Caki2 (cell line): ENCODE results near the gene CYBRD1. TPM values are rescaled to one million over a fixed set of nuclear protein-coding genes. Genes with fewer than 3 reads are reported as not detected.

Experiments used
- DNase-seq: peaks from one replicate; pipeline ENCODE4 v3.0.0-alpha.2; 2015; ENCODE audit warnings: low read depth
- in situ Hi-C: cut with HindIII; loops from 2 replicates; pipeline ENCODE4 v1.10.0; 2016; ENCODE audit warnings: low sequenced_read_pairs, low pct_unique_long_range_greater_than_20kb, mixed read lengths
- total RNA-seq: library from RNA; depleted of rRNA; stranded (reverse); fragments of >200 nt; shearing (Covaris generic); gene quantifications from 2 replicates; pipeline ENCODE4 v1.2.3, GENCODE V29; 2014; ENCODE audit warnings: low replicate concordance

CYBRD1 gene
- total RNA-seq, 1 experiment from 2014 or later, result not detected

DNA sequence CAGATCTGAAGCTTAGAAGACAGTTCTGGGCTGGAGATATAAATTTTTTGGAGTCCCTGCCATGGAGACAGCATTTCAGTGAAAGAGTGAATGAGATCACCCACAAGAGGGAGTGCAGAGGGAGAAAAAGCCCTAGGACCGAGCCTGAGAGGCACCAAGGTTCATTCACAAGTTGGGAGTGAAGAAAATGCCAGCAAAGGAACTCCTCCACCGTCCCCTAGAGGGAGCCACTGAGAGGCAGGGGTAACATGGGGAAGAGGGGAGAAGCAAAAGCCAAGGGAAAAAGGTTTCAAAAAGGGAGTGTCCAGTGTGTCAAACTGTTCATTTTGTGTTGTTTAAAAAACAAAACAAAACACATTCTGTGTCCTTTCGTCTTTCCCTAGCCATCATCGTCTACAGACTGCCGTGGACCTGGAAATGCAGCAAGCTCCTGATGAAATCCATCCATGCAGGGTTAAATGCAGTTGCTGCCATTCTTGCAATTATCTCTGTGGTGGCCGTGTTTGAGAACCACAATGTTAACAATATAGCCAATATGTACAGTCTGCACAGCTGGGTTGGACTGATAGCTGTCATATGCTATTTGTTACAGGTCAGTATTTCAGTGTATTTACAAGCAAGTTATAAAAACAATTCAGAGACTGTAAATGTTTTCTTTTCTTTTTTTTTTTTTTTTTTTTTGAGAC lies 19.1 kb downstream of the CYBRD1 start:
- in situ Hi-C loops, result no loop called here
- no peak for DNase-seq

- no peak for DNase-seq
- in situ Hi-C loops, result no loop called here
These were observed 22.8 kb downstream of the CYBRD1 start for GRCh38 chr2:171545086-171545485.

GRCh38 chr2:171547256-171547655 lies 25.0 kb downstream of the CYBRD1 start:
- DNase-seq, result no peak
- in situ Hi-C loops, result no loop called here

GRCh38 chr2:171547720-171548119 lies 25.4 kb downstream of the CYBRD1 start:
- in situ Hi-C loops, result no loop called here
- no peak for DNase-seq

- DNase-seq, result no peak
These were observed 28.3 kb downstream of the CYBRD1 start for GRCh38 chr2:171550613-171551012.

GRCh38 chr2:171551836-171552235 lies 29.6 kb downstream of the CYBRD1 start:
- DNase-seq, result no peak
- in situ Hi-C loops, result no loop called here

More at GRCh38 chr2:171550613-171551012, 28.3 kb downstream of the CYBRD1 start:
- in situ Hi-C loops, result no loop called here

DNA sequence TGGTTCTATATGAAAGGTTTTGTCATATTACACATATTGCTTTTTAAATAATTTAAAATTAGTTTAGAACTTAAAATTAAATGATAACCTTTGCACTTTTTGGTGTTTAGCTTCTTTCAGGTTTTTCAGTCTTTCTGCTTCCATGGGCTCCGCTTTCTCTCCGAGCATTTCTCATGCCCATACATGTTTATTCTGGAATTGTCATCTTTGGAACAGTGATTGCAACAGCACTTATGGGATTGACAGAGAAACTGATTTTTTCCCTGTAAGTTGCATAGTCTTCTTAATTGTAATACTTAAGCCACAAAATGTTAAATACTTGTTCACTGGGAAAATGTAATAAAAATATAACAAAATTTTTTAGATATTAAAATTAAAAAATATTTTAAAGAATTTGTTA lies 31.0 kb downstream of the CYBRD1 start:
- DNase-seq, result no peak
- in situ Hi-C loops, result no loop called here

DNA sequence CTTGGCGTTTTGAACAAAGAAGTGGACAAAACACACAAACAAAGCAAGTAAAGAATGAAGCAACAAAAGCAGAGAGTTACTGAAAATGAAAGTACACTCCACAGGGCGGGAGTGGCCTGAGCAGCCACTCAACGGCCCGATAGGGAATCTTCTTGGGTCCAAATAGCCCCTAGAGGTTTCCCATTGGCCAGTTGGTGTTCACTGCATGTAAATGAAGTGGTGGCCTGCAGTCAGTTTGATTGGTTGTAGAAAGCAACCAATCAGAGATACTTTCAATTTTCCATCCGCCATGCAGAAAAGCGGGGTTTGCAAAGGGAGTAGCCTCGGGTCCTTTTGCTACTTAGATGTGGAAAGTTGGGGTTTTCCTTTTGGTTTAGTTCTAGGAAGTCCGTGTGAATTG lies 31.6 kb downstream of the CYBRD1 start:
- in situ Hi-C loops, result no loop called here
- DNase-seq, result peak; percentile 88

GRCh38 chr2:171554991-171555615 lies 32.8 kb downstream of the CYBRD1 start:
- in situ Hi-C loops, result no loop called here
- no peak for DNase-seq

- no peak for DNase-seq
- in situ Hi-C loops, result no loop called here
These were observed 35.1 kb downstream of the CYBRD1 start for GRCh38 chr2:171557363-171557762.

DNA sequence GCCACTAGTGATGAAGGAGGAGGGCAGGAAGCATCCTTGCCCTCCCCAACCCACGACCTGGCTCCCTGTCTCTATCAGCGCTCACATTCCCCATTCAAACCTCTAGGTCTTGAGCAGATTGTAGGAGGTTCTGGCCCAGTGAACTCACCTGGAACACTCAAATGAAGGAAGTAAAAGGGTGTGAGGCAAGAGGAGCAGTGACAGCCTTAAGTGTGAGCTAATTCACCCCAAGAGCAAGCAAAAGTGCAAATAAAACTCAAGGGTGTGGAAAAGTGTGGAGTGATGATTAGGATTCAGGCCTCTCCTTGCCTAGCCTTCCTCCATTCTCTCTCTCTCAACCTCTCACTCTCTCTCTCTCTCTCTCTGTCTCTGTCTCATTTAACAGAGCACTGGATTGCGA lies 41.0 kb downstream of the CYBRD1 start:
- DNase-seq, result no peak
- in situ Hi-C loops, result no loop called here

DNA sequence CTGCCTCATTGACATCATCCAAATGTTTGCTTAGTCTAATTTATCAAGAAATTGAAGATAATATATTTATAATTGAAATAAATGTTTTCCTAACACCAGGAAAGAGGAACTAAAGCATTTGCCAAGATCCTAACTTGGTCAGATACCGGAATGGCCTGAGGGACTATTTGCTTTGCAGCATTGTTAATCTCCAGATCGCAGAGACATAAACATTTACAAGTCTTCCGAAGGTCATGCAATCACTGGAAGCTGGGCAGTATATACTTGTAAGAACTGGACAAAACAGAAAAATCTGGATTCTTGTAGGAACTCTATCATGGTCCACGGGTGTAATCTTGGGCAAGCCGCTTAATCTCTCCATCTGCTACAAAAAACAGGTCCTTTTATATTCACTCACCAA lies 42.2 kb downstream of the CYBRD1 start:
- no peak for DNase-seq
- in situ Hi-C loops, result no loop called here

DNA sequence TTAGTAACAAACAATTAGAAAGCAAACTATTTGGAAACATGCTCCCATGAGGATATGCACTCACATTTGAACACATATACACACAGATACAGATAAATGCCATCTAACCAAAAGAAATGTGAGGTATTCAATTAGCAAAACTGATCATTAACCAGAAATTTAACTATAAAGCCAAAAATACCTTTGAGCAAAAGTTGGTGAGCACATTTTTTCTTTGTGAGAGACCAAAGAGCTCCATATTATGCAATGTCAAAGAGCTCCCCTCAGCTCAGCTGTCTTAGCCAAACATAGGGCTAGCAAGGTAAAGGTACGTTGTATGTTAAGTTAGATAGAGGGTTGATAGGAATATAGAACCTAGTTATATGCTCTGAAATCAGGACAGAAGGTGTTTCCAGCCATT lies 43.8 kb downstream of the CYBRD1 start:
- in situ Hi-C loops, result no loop called here
- DNase-seq, result no peak

- in situ Hi-C loops, result no loop called here
- DNase-seq, result no peak
These were observed 44.5 kb downstream of the CYBRD1 start for GRCh38 chr2:171566753-171567152.

DNA sequence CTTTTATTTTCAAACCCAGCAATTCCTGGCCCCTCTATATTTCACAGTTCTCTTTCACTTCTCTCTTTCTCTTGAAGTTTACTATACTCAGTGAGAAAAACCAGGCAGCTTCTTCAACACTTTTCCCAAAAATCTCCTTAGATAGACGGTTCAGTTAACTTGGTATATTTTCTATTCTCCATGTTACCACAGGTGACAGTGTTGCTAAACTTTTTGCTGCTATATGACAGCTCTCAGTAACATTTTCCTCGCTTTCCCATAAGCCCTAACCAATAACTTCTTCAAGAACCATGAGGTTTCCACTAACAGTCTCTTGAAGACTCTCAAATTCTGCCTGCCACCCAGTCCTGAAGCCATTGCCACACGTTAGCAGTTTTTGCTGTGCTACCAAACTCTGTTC lies 45.8 kb downstream of the CYBRD1 start:
- in situ Hi-C loops, result no loop called here

GRCh38 chr2:171571721-171572120 lies 49.4 kb downstream of the CYBRD1 start:
- no peak for DNase-seq
- in situ Hi-C loops, result no loop called here

More for the DNA sequence above, 45.8 kb downstream of the CYBRD1 start:
- DNase-seq, result peak; percentile 6

DNA sequence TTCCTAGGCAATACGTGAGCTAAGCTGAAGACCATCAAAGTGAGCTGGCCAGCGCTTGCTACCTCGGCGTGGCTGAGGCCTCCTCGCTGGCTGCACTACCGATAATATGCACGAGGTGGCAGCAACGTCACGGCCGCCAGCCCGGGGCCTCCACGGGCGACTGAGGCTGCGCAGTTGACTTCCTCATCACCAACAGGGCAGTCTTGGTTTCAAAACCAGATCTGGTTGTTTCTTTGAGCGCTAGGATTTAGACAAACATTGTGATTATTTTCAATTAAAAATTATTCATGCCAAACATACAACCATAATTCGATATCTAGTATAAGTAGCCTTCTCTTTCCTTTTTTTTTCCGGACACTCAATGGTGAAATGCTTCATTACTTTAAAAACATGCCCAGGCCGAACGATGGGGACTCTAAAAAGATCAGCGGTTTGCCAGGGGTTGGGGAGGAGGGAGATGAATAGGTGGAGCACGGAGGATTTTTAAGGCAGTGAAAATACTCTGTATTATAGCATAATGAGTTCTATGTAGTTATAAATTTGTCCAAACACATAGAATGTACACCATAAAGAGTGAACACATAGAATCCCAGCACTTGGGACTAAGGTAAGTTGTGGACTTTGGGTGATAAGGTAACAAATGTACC lies 52.0 kb downstream of the CYBRD1 start:
- DNase-seq, result peak; percentile 68
- in situ Hi-C loops, result no loop called here

DNA sequence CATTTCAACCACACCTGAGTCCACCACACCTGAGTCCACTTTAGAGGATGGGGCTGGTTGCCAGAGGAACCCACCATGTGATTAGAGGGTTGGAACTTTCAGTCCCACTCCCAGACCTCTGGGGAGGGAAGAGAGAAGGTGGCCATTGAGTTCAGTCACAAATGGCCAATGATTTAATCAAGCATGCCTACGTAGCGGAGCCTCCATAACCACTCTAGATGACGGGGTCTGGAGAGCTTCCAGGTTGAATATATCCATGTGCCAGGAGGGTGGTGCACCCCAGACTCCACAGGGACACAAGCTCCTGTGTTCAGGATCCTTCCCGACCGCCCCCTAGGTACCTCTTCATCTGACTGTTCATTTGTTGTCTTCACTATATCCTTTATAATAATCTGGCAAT lies 53.3 kb downstream of the CYBRD1 start:
- in situ Hi-C loops, result no loop called here
- no peak for DNase-seq

DNA sequence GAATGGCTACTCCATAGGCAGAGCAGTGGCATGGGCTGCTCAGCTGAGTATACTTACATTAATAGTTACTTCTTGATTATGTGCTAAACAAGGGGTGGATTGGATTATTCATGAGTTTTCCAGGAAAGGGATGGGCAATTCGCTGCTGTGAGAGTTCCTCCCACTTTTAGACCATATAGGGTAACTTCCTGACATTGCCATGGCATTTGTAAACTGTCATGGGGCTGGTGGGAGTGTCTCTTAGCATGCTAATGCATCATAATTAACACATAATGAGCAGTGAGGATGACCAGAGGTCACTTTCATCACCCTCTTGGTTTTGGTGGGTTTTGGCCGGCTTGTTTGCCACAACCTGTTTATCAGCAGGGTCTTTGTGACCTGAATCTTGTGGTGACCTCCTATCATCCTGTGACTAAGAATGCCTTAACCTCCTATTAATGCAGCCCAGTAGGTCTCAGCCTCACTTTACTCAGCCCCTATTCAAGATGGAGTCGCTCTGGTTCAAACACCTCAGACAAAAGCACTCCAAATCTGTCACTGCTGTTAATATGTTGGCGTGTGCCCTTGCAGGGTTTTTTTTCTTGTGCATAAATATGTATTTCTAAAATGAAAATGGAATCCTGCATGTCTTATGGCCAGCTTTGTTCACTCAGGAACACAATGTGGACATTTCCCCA lies 56.0 kb downstream of the CYBRD1 start:
- in situ Hi-C loops, result no loop called here
- DNase-seq, result no peak
